ENCODE data around the gene COMMD1. TPM values are rescaled to one million over a fixed set of nuclear protein-coding genes. Genes with fewer than 3 reads are reported as not detected.

The COMMD1 gene
- total RNA-seq, 1 experiment from 2014 or later: 41.4 TPM

DNA sequence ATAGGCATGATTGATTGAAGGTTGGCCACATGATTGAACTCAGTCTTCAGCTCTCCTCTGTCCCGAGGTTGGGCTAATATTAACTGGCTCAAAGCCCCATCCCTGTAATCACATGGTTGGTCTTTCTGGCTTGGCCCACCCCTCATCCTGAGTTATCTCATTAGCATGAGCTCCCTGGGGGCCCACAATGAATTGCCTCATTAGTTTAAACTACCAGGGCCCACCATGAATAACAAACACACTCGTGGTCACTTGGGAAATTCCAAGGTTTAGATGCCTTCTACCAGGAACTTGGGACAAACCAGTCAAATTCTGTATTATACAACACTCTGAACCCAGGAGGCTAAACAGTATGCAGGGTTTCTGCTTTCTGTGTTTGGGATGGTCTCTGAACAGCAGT lies 168.8 kb downstream of the COMMD1 start:
- TF ChIP-seq EZH2 (IDR thresholded peaks at IDR 0.05; ENCODE audit: borderline replicate concordance, low read depth, low read length, poor library complexity, severe bottlenecking): no peak
- no peak for TF ChIP-seq CTCF (conservative IDR thresholded peaks at IDR 0.05; ENCODE audit: low read depth, low read length)
- Histone ChIP-seq H3K27ac (ENCODE audit: low read depth, low read length, poor library complexity, severe bottlenecking) (no peak overlapping the region), H3K9me3 (ENCODE audit: low read depth, low read length, poor library complexity, severe bottlenecking) (no peaks in the 10 kb centered on the region), H3K36me3 (ENCODE audit: insufficient read depth, low read length, poor library complexity, severe bottlenecking) (no peaks in the 10 kb centered on the region), H3K4me3 (ENCODE audit: low read depth, low read length, poor library complexity, severe bottlenecking) (no peak overlapping the region), H3K27me3 (replicated peaks; ENCODE audit: insufficient read depth, low read depth, low read length, poor library complexity) (no peaks in the 10 kb centered on the region), H3K4me1 (ENCODE audit: insufficient read depth, low read length, poor library complexity, severe bottlenecking) (peaks cover 5% of the 10 kb centered on the region)
- CTCF ChIA-PET: no interaction called here
- no TSS peak for BruUV-seq (replicated peaks)
- POLR2A ChIA-PET (ENCODE audit: low non-redundant PET): interaction anchor here (0.6 kb wide), 1 partner anchor 334 kb away, joined by 3 read pairs; no protein-coding TSS in a partner anchor
- intact Hi-C loops (cut with micrococcal nuclease; ENCODE audit: unreplicated experiment): no loop called here
- DNase-seq (ENCODE audit: low spot score): no peak

DNA sequence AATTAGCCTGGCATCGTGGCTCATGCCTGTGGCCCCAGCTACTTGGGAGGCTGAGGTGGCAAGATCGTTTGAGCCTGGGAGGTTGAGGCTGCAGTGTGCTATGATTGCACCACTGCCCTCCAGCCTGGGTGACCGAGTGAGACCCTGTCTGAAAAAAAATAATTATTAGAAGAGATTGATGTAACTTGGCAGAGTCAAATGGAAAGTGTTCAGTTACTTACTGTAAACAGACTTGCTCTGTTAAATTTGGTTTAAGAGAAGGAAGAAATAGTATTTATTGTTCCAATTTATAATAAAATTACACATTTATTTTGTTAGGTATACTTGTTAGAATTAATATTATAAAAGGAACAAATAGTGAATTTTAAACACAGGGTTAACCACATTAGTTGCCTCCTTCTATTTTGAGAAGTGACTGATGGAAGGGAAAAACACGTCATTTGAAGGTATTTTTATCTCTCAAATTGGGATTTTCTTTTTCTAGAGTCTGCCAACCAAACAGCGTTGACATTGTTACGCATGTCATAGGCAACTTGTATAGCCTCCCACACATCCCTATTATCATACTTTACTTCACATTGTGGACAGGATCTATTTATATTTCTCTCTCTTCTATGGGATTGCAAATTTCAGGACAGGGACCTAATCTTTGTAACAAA lies 171.6 kb downstream of the COMMD1 start:
- no peak for TF ChIP-seq CTCF (conservative IDR thresholded peaks at IDR 0.05; ENCODE audit: low read depth, low read length)
- TF ChIP-seq EZH2 (IDR thresholded peaks at IDR 0.05; ENCODE audit: borderline replicate concordance, low read depth, low read length, poor library complexity, severe bottlenecking): no peak
- Histone ChIP-seq H3K27ac (ENCODE audit: low read depth, low read length, poor library complexity, severe bottlenecking) (no peak overlapping the region), H3K27me3 (replicated peaks; ENCODE audit: insufficient read depth, low read depth, low read length, poor library complexity) (no peaks in the 10 kb centered on the region), H3K9me3 (ENCODE audit: low read depth, low read length, poor library complexity, severe bottlenecking) (no peaks in the 10 kb centered on the region), H3K4me3 (ENCODE audit: low read depth, low read length, poor library complexity, severe bottlenecking) (no peak overlapping the region), H3K4me1 (ENCODE audit: insufficient read depth, low read length, poor library complexity, severe bottlenecking) (peaks cover 5% of the 10 kb centered on the region), H3K36me3 (ENCODE audit: insufficient read depth, low read length, poor library complexity, severe bottlenecking) (no peaks in the 10 kb centered on the region)
- no peak for DNase-seq (ENCODE audit: low spot score)
- intact Hi-C loops (cut with micrococcal nuclease; ENCODE audit: unreplicated experiment): no loop called here
- CTCF ChIA-PET: no interaction called here
- BruUV-seq (replicated peaks): no TSS peak
- POLR2A ChIA-PET (ENCODE audit: low non-redundant PET): no interaction called here

- POLR2A ChIA-PET (ENCODE audit: low non-redundant PET): no interaction called here
- Histone ChIP-seq H3K36me3 (ENCODE audit: insufficient read depth, low read length, poor library complexity, severe bottlenecking) (no peaks in the 10 kb centered on the region), H3K4me3 (ENCODE audit: low read depth, low read length, poor library complexity, severe bottlenecking) (no peak overlapping the region), H3K9me3 (ENCODE audit: low read depth, low read length, poor library complexity, severe bottlenecking) (no peaks in the 10 kb centered on the region), H3K27ac (ENCODE audit: low read depth, low read length, poor library complexity, severe bottlenecking) (no peak overlapping the region), H3K4me1 (ENCODE audit: insufficient read depth, low read length, poor library complexity, severe bottlenecking) (no peaks in the 10 kb centered on the region), H3K27me3 (replicated peaks; ENCODE audit: insufficient read depth, low read depth, low read length, poor library complexity) (no peaks in the 10 kb centered on the region)
- CTCF ChIA-PET: no interaction called here
- no peak for DNase-seq (ENCODE audit: low spot score)
- no TSS peak for BruUV-seq (replicated peaks)
- TF ChIP-seq EZH2 (IDR thresholded peaks at IDR 0.05; ENCODE audit: borderline replicate concordance, low read depth, low read length, poor library complexity, severe bottlenecking) (no peak), CTCF (conservative IDR thresholded peaks at IDR 0.05; ENCODE audit: low read depth, low read length) (no peak)
- intact Hi-C loops (cut with micrococcal nuclease; ENCODE audit: unreplicated experiment): no loop called here
Measured at GRCh38 chr2:62084801-62085200, 179.3 kb downstream of the COMMD1 start.

All from A673 (cell line).